ENCODE results near the gene PABPN1L.
"Not testable (repeated sequence)": the region's sequence is repeated elsewhere in the genome, so short reads cannot be mapped to it uniquely, and the experiment has no call there.

Gene PABPN1L

GRCh38 chr16:88900662-88901052 lies 34.2 kb upstream of the PABPN1L start:
- DNase-seq (ENCODE audit: low read depth), result no peak

DNA sequence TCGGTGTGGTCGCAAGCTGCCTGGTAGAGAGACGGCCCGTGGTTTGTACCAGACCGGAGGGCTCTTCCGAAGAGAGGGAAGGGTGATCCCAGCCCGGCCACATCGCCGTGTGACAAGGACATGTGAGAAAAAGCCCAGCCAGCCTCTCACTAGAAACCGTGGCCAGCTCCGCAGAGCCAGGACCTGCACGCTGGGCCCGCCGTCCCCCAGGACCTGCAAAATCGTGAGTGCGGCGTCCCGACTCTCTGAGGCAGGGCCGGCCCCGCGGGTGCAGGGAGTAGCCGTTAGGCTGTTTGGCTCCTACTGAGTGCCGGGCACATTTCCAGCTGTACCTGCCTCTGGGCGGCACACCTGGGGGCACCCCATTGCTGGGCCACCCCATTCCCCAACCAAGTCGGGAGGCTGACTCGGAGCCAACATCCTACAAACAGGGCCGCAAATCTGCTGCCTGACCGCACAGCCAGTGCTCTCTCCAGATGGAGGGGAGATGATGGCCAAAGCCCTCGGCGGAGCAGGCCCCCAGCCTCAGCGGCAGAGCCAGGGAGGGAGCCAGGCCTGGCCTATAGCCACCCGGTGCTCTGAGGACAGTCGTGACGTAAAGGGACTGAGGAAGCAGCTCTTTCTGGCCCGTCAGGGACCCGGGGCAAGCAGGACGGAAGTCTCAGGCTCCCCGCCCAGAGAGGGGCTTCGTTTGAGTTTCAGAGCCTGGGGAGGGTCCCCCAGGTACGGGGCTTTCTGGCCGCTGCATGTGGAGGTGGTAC lies 33.6 kb upstream of the PABPN1L start:
- DNase-seq (ENCODE audit: low read depth), result no peak

DNA sequence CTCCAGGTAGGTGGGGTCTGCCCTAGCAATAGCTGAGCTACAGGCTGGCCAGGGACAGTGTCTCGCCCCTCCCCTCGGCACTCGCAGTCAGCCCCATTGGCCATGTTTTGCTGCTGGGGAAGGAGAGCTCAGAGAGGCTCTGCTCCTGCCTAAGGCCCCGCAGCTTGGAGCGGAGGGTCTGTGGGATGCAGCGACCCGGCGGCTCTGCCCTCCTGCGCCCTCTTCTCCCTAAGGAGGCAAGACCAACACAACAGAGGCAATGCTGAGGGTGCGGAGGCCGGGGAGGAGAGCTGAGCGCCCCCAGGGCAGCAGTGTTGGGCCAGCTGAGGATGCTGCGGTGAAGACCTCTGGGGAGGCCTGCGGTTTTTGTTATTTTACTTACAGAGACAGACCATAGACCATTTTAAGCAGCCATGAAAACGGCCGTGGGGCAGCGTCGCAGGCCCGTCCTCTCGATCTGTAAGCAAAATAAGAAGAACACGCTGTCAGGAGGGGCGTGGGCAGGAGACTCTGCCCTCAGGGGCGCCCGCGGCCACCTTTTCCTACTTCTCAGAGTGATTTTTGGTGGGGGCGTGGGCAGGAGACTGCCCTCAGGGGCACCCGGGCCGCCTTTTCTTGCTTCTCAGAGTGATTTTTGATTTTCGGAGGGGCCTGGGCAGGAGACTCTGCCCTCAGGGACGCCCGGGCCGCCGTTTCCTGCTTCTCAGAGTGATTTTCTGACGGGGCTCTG lies 31.4 kb upstream of the PABPN1L start:
- DNase-seq (ENCODE audit: low read depth), result no peak

DNA sequence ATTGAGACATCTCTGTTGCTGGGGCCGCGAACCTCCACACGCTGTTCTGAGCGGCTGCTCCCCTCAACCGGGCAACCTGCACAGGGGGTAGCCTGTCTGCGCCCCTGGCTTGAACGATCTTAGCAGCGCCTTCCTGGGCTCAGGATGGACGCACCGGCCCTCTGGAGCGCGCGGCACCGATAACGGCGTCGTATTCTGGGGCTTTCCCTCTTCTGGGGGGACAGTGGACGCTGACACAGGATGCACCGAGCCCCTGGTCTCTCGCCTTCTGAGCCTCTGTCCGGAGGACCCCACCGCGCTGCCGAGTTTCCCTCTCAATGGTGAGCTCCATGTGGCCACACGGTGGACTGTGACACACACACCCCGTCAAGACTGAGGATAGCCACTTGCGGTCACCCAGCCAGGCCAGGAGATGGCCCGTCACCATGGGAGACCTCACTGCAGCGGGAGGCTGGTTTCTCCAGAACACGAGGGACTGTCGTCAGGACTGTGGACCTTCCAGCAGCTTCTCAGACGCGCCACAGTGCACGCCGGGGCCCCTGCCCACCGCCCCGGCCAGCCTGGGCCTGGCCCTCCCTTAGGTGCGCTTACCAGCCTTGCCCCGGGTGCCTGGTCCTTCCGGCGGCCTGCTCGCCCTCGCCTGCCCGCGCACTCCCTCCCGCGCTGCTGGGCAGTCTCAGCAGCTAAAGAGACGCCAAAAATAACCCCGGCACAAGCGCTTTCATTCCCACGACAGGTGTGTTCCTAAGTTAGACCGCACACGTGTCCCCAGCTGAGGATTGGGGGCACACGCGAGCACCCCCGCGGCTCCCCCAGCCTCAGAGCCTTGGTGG lies 30.0 kb upstream of the PABPN1L start:
- DNase-seq (ENCODE audit: low read depth), result no peak

DNA sequence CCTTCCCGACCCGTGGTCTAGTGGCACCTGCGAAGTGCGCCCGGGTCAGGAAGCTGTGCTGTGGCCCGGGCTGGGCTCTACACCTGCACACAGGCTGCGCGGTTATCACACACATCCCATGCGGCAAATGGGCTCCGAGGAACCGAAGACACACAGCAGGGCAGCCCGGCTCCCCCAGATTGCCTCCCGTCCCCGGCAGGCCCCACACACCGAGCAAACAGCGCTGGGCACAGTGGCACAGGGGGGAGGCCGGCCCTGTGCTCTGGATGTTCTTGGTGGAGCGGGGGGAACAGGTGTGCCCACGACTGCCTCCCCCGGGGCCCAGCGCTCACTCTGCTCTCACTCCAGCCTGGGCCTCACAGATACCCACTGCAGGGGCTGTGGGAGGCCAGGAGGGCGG lies 28.9 kb upstream of the PABPN1L start:
- no peak for DNase-seq (ENCODE audit: low read depth)

- DNase-seq (ENCODE audit: low read depth), result no peak
Measured at GRCh38 chr16:88894681-88895300, 28.3 kb upstream of the PABPN1L start.

GRCh38 chr16:88894266-88894665 lies 27.8 kb upstream of the PABPN1L start:
- DNase-seq (ENCODE audit: low read depth), result not testable (repeated sequence)

GRCh38 chr16:88893127-88893968 lies 26.9 kb upstream of the PABPN1L start:
- no peak for DNase-seq (ENCODE audit: low read depth)

DNA sequence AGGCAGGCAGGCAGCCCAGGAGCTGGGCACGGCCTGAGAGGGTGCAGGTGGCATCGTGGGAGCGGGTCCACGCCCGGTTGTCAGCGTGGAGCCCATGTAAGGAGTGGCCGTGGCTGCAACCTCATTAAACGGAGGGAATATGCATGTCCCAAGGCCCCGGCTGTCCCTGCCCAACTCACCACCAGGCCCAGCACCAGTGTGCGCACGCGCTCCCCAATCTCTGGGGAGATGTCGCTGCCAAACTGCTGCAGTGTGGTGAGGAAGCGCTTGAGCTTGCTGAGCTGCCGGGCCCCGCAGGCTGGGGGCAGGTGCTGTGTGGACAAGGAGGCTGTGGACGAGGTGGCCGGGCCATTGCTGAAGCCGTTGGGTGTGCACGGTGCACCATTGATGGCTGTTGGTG lies 25.6 kb upstream of the PABPN1L start:
- no peak for DNase-seq (ENCODE audit: low read depth)

DNA sequence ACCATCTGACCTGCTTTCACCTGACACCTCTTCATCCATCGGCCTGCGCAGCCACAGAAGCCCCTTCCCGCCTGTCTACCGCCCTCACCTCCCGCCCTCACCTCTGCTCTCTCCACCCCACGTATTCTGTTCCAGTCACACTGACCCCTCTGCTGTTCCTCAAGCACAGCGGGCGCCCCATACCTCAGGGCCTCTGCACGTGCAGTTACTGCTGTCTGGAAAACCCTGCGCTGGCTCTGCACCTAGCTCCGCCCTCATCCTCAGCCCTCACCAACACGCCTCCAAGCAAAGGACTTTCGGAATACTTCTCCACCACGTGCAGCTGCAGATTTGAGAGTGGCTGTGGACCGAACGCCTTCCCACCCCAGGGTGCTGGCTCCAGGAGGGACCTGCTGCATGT lies 24.6 kb upstream of the PABPN1L start:
- no peak for DNase-seq (ENCODE audit: low read depth)

- DNase-seq (ENCODE audit: low read depth), result not testable (repeated sequence)
Measured at GRCh38 chr16:88889702-88890352, 23.4 kb upstream of the PABPN1L start.

DNA sequence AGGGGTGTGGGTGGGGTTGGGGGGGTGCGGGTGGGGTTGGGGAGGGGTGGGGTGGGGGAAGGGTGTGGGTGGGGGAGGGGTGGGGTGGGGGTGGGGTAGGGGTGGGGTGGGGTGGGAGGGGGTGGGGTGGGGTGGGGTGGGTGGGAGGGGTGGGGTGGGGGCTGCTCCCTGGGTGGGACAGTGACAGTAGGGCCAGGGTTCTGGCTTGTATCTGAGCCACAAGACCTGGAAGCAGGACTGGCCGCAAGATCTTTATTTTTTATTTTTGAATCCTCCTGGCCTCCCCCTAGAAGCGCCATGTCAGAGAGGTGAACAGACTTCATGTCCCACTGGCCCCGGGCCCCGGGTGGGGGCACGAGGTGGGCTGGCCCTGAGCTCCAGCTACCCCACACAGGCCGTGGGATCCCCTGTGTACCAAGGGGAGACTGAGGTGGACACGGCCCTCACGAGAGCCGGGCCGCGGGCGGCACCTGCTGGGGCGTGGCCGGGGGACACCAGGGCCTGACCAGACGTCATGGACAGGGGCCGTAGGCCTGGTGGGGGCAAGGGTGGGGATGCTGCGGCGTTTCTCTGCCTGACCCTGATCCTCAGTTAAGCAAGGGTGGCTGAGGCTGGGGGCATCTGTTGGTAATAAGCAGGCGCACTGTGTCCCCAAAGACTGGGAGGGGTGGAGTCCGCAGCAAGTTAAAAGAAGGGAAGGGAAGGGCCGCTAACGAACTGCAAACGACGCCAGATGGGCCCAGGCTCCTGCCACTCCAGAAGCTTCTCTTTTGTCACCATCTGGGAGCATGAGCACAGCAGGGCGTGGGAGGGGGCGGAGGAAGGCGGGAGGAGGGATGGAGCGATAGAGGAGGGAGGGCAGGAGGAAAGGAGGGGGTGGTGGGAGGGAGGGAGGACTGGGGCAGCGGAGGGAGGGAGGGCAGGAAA lies 22.3 kb upstream of the PABPN1L start:
- DNase-seq (ENCODE audit: low read depth), result no peak

DNA sequence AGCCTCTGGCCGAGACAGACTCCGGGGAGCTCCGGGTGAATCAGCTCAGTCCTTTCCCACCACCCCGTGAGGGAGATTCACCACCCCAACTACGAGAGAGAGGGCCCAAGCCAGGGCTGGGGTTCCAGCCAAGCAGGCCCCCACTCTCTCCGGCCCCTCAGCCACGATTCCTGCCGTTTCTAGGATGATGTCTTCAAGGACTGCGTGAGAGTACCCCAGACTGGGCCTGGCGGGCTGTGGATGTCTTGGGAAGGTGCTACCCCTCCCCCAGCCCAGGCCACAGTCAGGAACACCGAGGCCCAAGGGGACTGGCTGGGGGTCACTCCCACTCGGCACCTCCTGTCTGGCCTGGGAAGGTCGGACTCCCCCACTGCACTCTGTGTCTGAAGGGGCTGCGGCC lies 21.6 kb upstream of the PABPN1L start:
- DNase-seq (ENCODE audit: low read depth), result no peak

- DNase-seq (ENCODE audit: low read depth), result no peak
Measured at GRCh38 chr16:88886845-88887521, 20.5 kb upstream of the PABPN1L start.

GRCh38 chr16:88886420-88886844 lies 20.0 kb upstream of the PABPN1L start:
- DNase-seq (ENCODE audit: low read depth), result no peak

DNA sequence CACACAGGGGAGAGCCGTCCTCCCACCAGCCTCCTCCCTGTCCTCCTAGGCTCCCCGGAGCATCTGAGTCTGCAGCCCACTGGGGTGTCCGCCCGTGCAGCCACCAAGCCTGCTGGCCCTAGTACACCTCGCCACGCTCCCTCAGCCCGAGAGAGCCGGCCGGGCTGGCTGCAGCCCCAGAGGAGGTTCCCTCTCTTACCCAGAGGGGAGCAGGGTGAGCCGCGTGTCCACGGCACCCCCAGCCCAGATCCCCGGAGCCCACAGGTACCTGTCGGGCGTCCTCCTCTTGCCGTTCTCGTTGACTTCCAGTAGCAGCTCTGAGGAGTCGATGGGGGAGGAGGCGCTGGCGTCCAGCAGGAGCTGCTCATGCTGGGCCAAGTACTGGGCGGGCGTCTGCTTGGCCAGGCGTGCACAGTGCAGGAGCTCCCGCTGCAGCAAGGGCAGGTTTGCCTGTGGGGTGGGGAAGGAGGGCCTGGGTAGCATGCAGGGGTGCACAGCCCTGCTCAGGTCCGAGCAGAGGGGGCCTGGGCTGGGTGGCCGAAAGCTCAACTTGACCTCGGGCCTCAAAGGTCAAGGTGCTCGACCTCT lies 19.3 kb upstream of the PABPN1L start:
- no peak for DNase-seq (ENCODE audit: low read depth)

DNA sequence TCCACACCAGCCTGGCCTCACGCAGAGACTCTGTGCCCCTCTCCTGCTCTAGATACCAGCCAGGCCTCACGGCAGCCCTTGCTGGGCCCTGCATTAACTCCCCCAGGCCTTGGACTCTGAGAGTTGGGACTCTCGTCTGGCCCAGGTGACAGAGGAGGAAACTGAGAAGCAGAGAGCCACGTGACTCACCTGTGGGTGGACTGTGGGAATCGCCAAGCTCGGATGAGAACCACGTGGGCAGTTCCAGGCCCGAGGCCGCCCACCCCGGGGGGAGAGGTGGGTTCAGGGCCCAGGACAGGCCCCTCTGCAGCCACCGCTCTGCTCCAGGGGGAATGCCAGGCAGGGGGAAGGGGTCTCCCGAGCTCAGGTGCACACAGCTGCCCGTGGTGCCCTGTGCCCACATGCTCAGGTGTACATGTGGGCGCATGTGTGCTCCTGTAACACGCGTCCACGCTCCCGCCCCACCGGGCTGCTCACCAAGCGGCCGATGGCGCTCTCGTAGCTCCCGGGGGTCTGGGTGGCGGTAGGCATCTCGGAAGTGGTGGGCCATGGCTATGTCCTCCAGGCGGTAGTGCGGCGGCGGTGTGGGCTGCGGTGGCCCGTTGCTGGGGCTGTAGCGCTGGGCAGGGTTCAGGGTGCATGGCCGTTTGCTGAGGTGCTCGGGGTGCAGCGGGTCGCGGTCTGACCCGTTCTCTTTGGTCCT lies 18.3 kb upstream of the PABPN1L start:
- no peak for DNase-seq (ENCODE audit: low read depth)

DNA sequence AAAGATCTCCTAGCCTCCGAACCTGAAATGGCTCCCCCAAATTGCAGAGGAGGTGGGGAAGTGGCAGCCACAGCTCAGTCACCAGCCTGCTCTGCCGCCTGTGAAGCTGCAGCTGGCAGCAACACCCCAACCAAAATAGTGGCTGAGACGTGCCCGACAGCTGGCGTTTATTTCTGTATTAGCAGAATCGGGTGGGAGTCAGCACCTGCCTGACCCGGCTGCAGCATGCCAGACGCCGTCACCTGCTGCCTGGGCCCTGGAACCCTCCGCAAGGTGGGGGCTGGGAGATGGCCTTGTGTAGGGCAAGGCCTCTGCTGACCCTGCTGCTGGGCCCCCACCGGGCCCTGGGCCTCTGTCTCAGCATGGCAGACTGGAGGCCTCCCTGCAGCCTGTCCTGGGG lies 17.5 kb upstream of the PABPN1L start:
- DNase-seq (ENCODE audit: low read depth), result no peak

Data from stimulated activated CD8-positive, alpha-beta memory T cell treated with anti-CD3 and anti-CD28 coated beads, Interleukin-15, amount 100 ng/mL, for 24 hours (primary cell).